GM19025 (cell line): Measurements from ENCODE around the gene PTGS2.

Experiments used
- ATAC-seq: cut with Tn5 transposase; IDR thresholded peaks from one replicate; pipeline ENCODE4 v1.9.1; 2021; ENCODE audit warnings: mild to moderate bottlenecking, low read depth, moderate library complexity; ENCODE audit not compliant: unreplicated experiment

Gene PTGS2

GRCh38 chr1:186680245-186681061, at the start of gene PTGS2:
Gene PTGS2 (minus strand): TSS chr1:186680423. CDS start chr1:186680290, 133 bp downstream.
- ATAC-seq: peak; percentile 82

GRCh38 chr1:186722711-186723309, 42.6 kb upstream of the PTGS2 start:
- ATAC-seq: peak; percentile 51

GRCh38 chr1:186717286-186717685, 37.1 kb upstream of the PTGS2 start:
- no peak for ATAC-seq

GRCh38 chr1:186715887-186716809, 35.9 kb upstream of the PTGS2 start:
- no peak for ATAC-seq

GRCh38 chr1:186710696-186711095, 30.5 kb upstream of the PTGS2 start:
- ATAC-seq: no peak

GRCh38 chr1:186708694-186709097, 28.5 kb upstream of the PTGS2 start:
- no peak for ATAC-seq

- no peak for ATAC-seq
Observed at GRCh38 chr1:186703209-186703766, 23.1 kb upstream of the PTGS2 start.

GRCh38 chr1:186700722-186701121, 20.5 kb upstream of the PTGS2 start:
- ATAC-seq: no peak

GRCh38 chr1:186699519-186699918, 19.3 kb upstream of the PTGS2 start:
- ATAC-seq: no peak

GRCh38 chr1:186689907-186690306, 9.7 kb upstream of the PTGS2 start:
- no peak for ATAC-seq

- ATAC-seq: no peak
Observed at GRCh38 chr1:186689376-186689775, 9.2 kb upstream of the PTGS2 start.

- ATAC-seq: no peak
Observed at GRCh38 chr1:186683652-186684410, 3.6 kb upstream of the PTGS2 start.

GRCh38 chr1:186682736-186683135, 2.5 kb upstream of the PTGS2 start:
- no peak for ATAC-seq

- ATAC-seq: no peak
Observed at GRCh38 chr1:186681801-186682200, 1.6 kb upstream of the PTGS2 start.

GRCh38 chr1:186681121-186681520, 898 bp upstream of the PTGS2 start:
- ATAC-seq: no peak

GRCh38 chr1:186679924-186680244, 339 bp downstream of the PTGS2 start:
- ATAC-seq: no peak

- no peak for ATAC-seq
Observed at GRCh38 chr1:186678155-186678554, 2.1 kb downstream of the PTGS2 start.

GRCh38 chr1:186672596-186672995, 7.6 kb downstream of the PTGS2 start:
- no peak for ATAC-seq

- ATAC-seq: no peak
Observed at GRCh38 chr1:186672131-186672530, 8.1 kb downstream of the PTGS2 start.
